HT-29 (cell line): Measurements from ENCODE around the gene RRP12. TPM values are rescaled to one million over a fixed set of nuclear protein-coding genes. Genes with fewer than 3 reads are reported as not detected.
"Not testable (repeated sequence)": the region's sequence is repeated elsewhere in the genome, so short reads cannot be mapped to it uniquely, and the experiment has no call there.

ENCODE experiments used
- DNase-seq: peaks from one replicate; pipeline ENCODE4 v3.0.0-alpha.2; 2015; ENCODE audit warnings: low spot score
- total RNA-seq: library from RNA; depleted of rRNA; stranded (reverse); fragments of >200 nt; shearing (Covaris generic); gene quantifications from 2 replicates; pipeline ENCODE4 v1.2.3, GENCODE V29; 2014

RRP12 gene
- total RNA-seq, 1 experiment from 2014 or later: 67.7 TPM

GRCh38 chr10:97372233-97372875, 28.8 kb downstream of the RRP12 start:
- DNase-seq: no peak

- DNase-seq: no peak
Measured at GRCh38 chr10:97371696-97372095, 29.4 kb downstream of the RRP12 start.

- no peak for DNase-seq
Measured at GRCh38 chr10:97367126-97367649, 34.0 kb downstream of the RRP12 start.

GRCh38 chr10:97366572-97366971, 34.6 kb downstream of the RRP12 start:
- no peak for DNase-seq

GRCh38 chr10:97365761-97366351, 35.3 kb downstream of the RRP12 start:
- DNase-seq: no peak

- DNase-seq: no peak
Measured at GRCh38 chr10:97363071-97363470, 38.1 kb downstream of the RRP12 start.

- no peak for DNase-seq
Measured at GRCh38 chr10:97362310-97363033, 38.7 kb downstream of the RRP12 start.

GRCh38 chr10:97361537-97361901, 39.6 kb downstream of the RRP12 start:
- no peak for DNase-seq

- no peak for DNase-seq
Measured at GRCh38 chr10:97360705-97361536, 40.2 kb downstream of the RRP12 start.

- DNase-seq: no peak
Measured at GRCh38 chr10:97358781-97359180, 42.4 kb downstream of the RRP12 start.

- no peak for DNase-seq
Measured at GRCh38 chr10:97358349-97358748, 42.8 kb downstream of the RRP12 start.

- DNase-seq: no peak
Measured at GRCh38 chr10:97356918-97357317, 44.2 kb downstream of the RRP12 start.

GRCh38 chr10:97356318-97356914, 44.7 kb downstream of the RRP12 start:
- DNase-seq: no peak

GRCh38 chr10:97355571-97355975, 45.6 kb downstream of the RRP12 start:
- DNase-seq: peak; percentile 12

- no peak for DNase-seq
Measured at GRCh38 chr10:97353945-97354344, 47.2 kb downstream of the RRP12 start.

GRCh38 chr10:97349752-97350513, 51.2 kb downstream of the RRP12 start:
- no peak for DNase-seq

- DNase-seq: no peak
Measured at GRCh38 chr10:97347317-97347716, 53.8 kb downstream of the RRP12 start.

GRCh38 chr10:97343664-97344063, 57.5 kb downstream of the RRP12 start:
- not testable (repeated sequence) for DNase-seq

- no peak for DNase-seq
Measured at GRCh38 chr10:97341416-97341815, 59.7 kb downstream of the RRP12 start.

GRCh38 chr10:97338041-97338440, 63.1 kb downstream of the RRP12 start:
- DNase-seq: no peak
